Astrocyte of the cerebellum (primary cell): Measurements from ENCODE around the gene ELP1.
"Not testable (repeated sequence)": the region's sequence is repeated elsewhere in the genome, so short reads cannot be mapped to it uniquely, and the experiment has no call there.

Experiments
- DNase-seq: peaks from one replicate; pipeline ENCODE4 v3.0.0-alpha.2; 2011; ENCODE audit warnings: low read depth
- H3K4me3 ChIP-seq: 2 replicates; pipeline ENCODE4 v1.5.1; 2011; ENCODE audit warnings: mild to moderate bottlenecking, low read depth, low read length, moderate library complexity
- CTCF ChIP-seq: IDR thresholded peaks from 2 replicates; pipeline ENCODE4 v1.5.1; 2012; ENCODE audit warnings: low read length, low read depth, moderate library complexity, mild to moderate bottlenecking; ENCODE audit errors: missing control alignments
- in situ Hi-C: cut with HindIII; loops from 2 replicates; pipeline ENCODE4 v1.10.0; 2017; ENCODE audit warnings: low sequenced_read_pairs

The ELP1 gene

GRCh38 chr9:108852079-108852478 lies 81.8 kb downstream of the ELP1 start:
- TF ChIP-seq CTCF, result no peak
- in situ Hi-C loops, result no loop called here
- no peak for DNase-seq
- H3K4me3 ChIP-seq, result no peak overlapping the region

- TF ChIP-seq CTCF, result no peak
- no peak overlapping the region for H3K4me3 ChIP-seq
- no peak for DNase-seq
- in situ Hi-C loops, result no loop called here
These were observed 82.8 kb downstream of the ELP1 start for GRCh38 chr9:108851138-108851537.

- TF ChIP-seq CTCF, result peak; percentile 36
- no peak for DNase-seq
- no peak overlapping the region for H3K4me3 ChIP-seq
- in situ Hi-C loops, result no loop called here
These were observed 83.5 kb downstream of the ELP1 start for GRCh38 chr9:108850293-108850897.

GRCh38 chr9:108848296-108848695 lies 85.6 kb downstream of the ELP1 start:
- DNase-seq, H3K4me3 ChIP-seq, in situ Hi-C loops: not testable (repeated sequence)

- H3K4me3 ChIP-seq, result no peak overlapping the region
- no peak for DNase-seq
- in situ Hi-C loops, result no loop called here
- no peak for TF ChIP-seq CTCF
These were observed 88.0 kb downstream of the ELP1 start for GRCh38 chr9:108845947-108846346.

- no peak for TF ChIP-seq CTCF
- H3K4me3 ChIP-seq, result no peak overlapping the region
- no peak for DNase-seq
- in situ Hi-C loops, result no loop called here
These were observed 88.4 kb downstream of the ELP1 start for GRCh38 chr9:108845507-108845906.

GRCh38 chr9:108844856-108845255 lies 89.1 kb downstream of the ELP1 start:
- TF ChIP-seq CTCF, result no peak
- H3K4me3 ChIP-seq, result no peak overlapping the region
- in situ Hi-C loops, result no loop called here
- no peak for DNase-seq
